Ishikawa (cell line): ENCODE measurements around the gene EML6.

ENCODE experiments used
- CEBPB ChIP-seq: IDR thresholded peaks from 2 replicates; pipeline ENCODE4 v1.6.1; 2012
- EGR1 ChIP-seq: IDR thresholded peaks from 2 replicates; pipeline ENCODE4 v1.6.1; 2012
- EP300 ChIP-seq: IDR thresholded peaks from 2 replicates; pipeline ENCODE4 v1.6.1; 2012; ENCODE audit warnings: borderline replicate concordance
- FOXM1 ChIP-seq: IDR thresholded peaks from 2 replicates; pipeline ENCODE4 v1.6.1; 2012; ENCODE audit warnings: low read depth, borderline replicate concordance
- MAX ChIP-seq: IDR thresholded peaks from 2 replicates; pipeline ENCODE4 v1.6.1; 2012
- RAD21 ChIP-seq: IDR thresholded peaks from 2 replicates; pipeline ENCODE4 v1.6.1; 2012; ENCODE audit warnings: low read depth
- REST ChIP-seq: IDR thresholded peaks from 2 replicates; pipeline ENCODE4 v1.6.1; 2012; ENCODE audit warnings: low read depth, mild to moderate bottlenecking
- TCF12 ChIP-seq: IDR thresholded peaks from 2 replicates; pipeline ENCODE4 v1.6.1; 2012; ENCODE audit warnings: low read depth
- YY1 ChIP-seq: IDR thresholded peaks from 2 replicates; pipeline ENCODE4 v1.6.1; 2012; ENCODE audit warnings: low read depth

GRCh38 chr2:54735636-54736035 lies 12.2 kb downstream of the EML6 start:
- TF ChIP-seq EGR1: no peak
- no peak for TF ChIP-seq RAD21
- TF ChIP-seq REST: no peak
- no peak for TF ChIP-seq MAX
- TF ChIP-seq TCF12: no peak
- TF ChIP-seq CEBPB: no peak
- no peak for TF ChIP-seq FOXM1
- TF ChIP-seq EP300: no peak
- TF ChIP-seq YY1: no peak
